ENCODE measurements around the gene UBE2QL1. TPM values are rescaled to one million over a fixed set of nuclear protein-coding genes. Genes with fewer than 3 reads are reported as not detected.

UBE2QL1 gene
- total RNA-seq, 2 donors from 2014 or later = not detected

GRCh38 chr5:6442333-6442732 is 6.3 kb upstream of the UBE2QL1 start:
- no peak overlapping the region for H3K4me3 Mint-ChIP-seq
- ATAC-seq (replicated peaks) = no peak

DNA sequence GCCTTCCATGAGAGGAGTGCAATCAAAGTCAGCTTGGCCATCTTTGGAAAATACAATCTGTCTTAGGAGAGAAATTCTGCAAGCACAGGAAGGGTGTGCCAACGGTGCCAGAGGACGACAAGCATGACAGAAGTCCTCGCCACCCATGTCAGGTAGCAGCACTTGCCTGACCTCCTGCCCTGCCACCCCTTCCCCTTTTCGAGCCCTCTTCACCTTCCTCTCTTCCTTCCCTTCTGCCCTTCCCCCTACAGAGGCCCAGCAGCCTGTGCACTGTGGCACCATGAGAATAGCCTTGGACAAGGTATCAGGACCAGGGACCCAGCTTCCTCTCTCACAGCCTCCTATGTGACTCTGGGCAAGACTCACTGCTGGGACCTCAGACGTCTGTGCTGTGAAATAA is 5.3 kb upstream of the UBE2QL1 start:
- Mint-ChIP-seq H3K4me1 (no peaks in the 10 kb centered on the region), H3K36me3 (ENCODE audit: low read depth) (no peaks in the 10 kb centered on the region), H3K27me3 (peaks cover 38% of the 10 kb centered on the region), H3K9me3 (no peaks in the 10 kb centered on the region), H3K4me3 (no peak overlapping the region), H3K27ac (no peak overlapping the region)
- no peak for ATAC-seq (replicated peaks)

More at GRCh38 chr5:6442333-6442732, 6.3 kb upstream of the UBE2QL1 start:
- peaks cover 42% of the 10 kb centered on the region for H3K27me3 Mint-ChIP-seq
- H3K27ac Mint-ChIP-seq = no peak overlapping the region
- H3K36me3 Mint-ChIP-seq (ENCODE audit: low read depth) = no peaks in the 10 kb centered on the region
- H3K9me3 Mint-ChIP-seq = no peaks in the 10 kb centered on the region
- no peaks in the 10 kb centered on the region for H3K4me1 Mint-ChIP-seq

DNA sequence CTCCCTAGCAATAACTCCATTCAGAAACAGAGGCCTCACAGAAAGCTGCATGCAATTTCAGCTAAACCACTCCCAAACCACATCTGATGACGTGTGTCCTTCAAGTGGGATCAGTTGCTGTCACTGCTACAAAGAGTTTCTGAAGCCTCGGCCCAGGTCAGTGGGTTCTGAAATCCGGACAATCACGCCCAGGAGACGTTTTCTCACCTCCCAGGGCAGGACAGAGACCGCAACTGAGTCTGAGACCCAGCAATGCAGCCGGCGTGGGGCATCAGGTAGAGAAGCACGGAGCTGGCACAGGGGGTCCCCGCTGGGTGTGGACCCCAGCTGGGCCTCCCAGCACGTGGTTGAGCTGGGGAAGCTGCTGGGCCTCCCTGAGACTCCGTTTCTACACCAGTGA is 2.6 kb upstream of the UBE2QL1 start:
- peaks cover 6% of the 10 kb centered on the region for H3K36me3 Mint-ChIP-seq (ENCODE audit: low read depth)

GRCh38 chr5:6446626-6447309 is 1.9 kb upstream of the UBE2QL1 start:
- peaks cover 5% of the 10 kb centered on the region for H3K4me1 Mint-ChIP-seq
- H3K27me3 Mint-ChIP-seq = peaks cover 52% of the 10 kb centered on the region
- ATAC-seq (replicated peaks) = no peak
- peaks cover 6% of the 10 kb centered on the region for H3K36me3 Mint-ChIP-seq (ENCODE audit: low read depth)
- no peak overlapping the region for H3K27ac Mint-ChIP-seq
- H3K9me3 Mint-ChIP-seq = no peaks in the 10 kb centered on the region
- no peak overlapping the region for H3K4me3 Mint-ChIP-seq

More for the DNA sequence above, 2.6 kb upstream of the UBE2QL1 start:
- H3K4me3 Mint-ChIP-seq = no peak overlapping the region
- peaks cover 49% of the 10 kb centered on the region for H3K27me3 Mint-ChIP-seq
- ATAC-seq (replicated peaks) = no peak
- H3K9me3 Mint-ChIP-seq = no peaks in the 10 kb centered on the region
- peaks cover 5% of the 10 kb centered on the region for H3K4me1 Mint-ChIP-seq
- no peak overlapping the region for H3K27ac Mint-ChIP-seq

- Mint-ChIP-seq H3K27me3 (peaks cover 50% of the 10 kb centered on the region), H3K4me1 (peaks cover 5% of the 10 kb centered on the region)
Measured at GRCh38 chr5:6447384-6448140, 1.1 kb upstream of the UBE2QL1 start.

DNA sequence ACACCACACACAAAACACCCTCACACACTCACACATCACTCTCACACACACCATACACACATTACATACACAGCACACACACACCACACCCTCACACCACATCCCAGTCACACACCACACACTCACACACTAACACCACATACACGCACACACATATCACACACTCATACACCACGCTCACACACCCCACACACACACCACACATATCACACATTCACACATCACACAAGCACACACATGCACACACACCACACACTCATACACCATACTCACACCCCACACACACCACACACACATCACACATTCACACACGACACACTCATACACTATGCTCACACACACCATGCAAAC is 543 bp upstream of the UBE2QL1 start:
- peaks cover 6% of the 10 kb centered on the region for H3K36me3 Mint-ChIP-seq (ENCODE audit: low read depth)
- H3K27me3 Mint-ChIP-seq = peaks cover 49% of the 10 kb centered on the region
- ATAC-seq (replicated peaks) = no peak
- no peaks in the 10 kb centered on the region for H3K9me3 Mint-ChIP-seq
- no peak overlapping the region for H3K4me3 Mint-ChIP-seq
- H3K4me1 Mint-ChIP-seq = peaks cover 5% of the 10 kb centered on the region
- H3K27ac Mint-ChIP-seq = no peak overlapping the region

More at GRCh38 chr5:6447384-6448140, 1.1 kb upstream of the UBE2QL1 start:
- no peak for ATAC-seq (replicated peaks)
- Mint-ChIP-seq H3K9me3 (no peaks in the 10 kb centered on the region), H3K36me3 (ENCODE audit: low read depth) (peaks cover 6% of the 10 kb centered on the region), H3K27ac (no peak overlapping the region), H3K4me3 (no peak overlapping the region)

DNA sequence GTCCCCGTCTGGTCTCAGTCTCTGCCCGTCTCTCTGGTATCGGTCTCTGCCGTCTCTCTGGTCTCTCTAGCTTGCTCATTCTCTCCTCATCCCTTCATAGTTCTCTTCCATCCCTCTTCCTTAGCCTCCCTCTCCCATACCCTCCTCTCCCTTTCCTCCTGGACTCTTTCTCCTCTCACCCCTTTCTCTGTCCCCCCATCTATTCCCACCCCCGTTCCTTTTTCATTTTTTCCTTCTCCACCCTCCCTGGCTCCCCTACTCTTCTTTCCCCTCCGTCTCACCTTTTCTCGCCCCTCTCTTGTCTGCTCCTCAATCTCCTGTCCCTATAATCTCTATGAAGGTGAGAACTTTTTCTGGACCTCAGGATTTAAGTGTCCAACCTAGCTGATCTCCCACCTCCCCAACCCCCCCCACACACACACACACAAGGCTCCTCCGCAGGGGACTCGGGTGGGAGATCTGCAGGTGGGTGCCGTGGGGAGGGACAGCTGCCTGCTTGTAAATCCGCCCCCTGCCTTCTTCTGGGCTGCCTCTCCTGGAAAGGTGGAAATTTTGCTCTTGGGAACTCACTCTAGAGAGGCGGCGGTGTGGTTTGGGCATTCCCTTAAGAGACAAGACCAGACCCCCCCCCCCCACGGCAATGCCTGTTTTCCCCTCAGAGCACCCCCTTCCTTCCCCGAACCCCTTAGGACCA is 953 bp downstream of the UBE2QL1 start:
- Mint-ChIP-seq H3K4me3 (peak overlapping the region; percentile 63), H3K27ac (no peak overlapping the region), H3K36me3 (ENCODE audit: low read depth) (peaks cover 6% of the 10 kb centered on the region), H3K4me1 (peaks cover 5% of the 10 kb centered on the region), H3K9me3 (no peaks in the 10 kb centered on the region), H3K27me3 (peaks cover 47% of the 10 kb centered on the region)
- ATAC-seq (replicated peaks) = no peak

DNA sequence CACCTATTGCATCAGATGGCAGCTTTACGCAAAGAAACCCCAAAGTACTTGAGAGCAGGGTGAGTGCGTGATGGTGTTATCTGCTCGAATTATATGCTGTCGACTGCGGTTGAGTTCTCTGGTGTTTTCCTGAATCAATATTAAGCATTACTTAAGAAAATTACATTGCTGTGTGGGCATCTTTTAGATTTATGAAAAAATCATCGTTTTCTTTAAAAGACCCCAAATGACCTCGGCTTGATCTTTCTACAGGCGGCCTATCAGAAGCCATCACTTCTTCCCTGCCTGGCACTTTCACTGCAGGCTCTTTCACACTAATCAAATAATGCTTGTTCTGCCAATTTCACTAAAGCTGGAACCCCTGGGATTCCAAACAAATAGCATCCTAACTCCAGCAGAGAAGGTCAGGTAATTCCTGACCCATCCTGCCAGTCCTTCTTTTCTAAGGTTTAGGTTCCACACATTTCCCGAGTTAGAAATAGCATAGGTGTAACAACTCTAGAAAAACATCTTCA is 1.7 kb downstream of the UBE2QL1 start:
- no peak for ATAC-seq (replicated peaks)
- H3K27me3 Mint-ChIP-seq = peaks cover 49% of the 10 kb centered on the region
- peaks cover 5% of the 10 kb centered on the region for H3K4me1 Mint-ChIP-seq
- no peaks in the 10 kb centered on the region for H3K9me3 Mint-ChIP-seq
- peak overlapping the region; percentile 63 for H3K4me3 Mint-ChIP-seq
- peaks cover 6% of the 10 kb centered on the region for H3K36me3 Mint-ChIP-seq (ENCODE audit: low read depth)
- no peak overlapping the region for H3K27ac Mint-ChIP-seq

GRCh38 chr5:6452622-6453504 is 4.2 kb downstream of the UBE2QL1 start:
- Mint-ChIP-seq H3K36me3 (ENCODE audit: low read depth) (peaks cover 6% of the 10 kb centered on the region), H3K27me3 (peaks cover 62% of the 10 kb centered on the region), H3K4me3 (no peak overlapping the region), H3K27ac (no peak overlapping the region), H3K4me1 (peaks cover 5% of the 10 kb centered on the region), H3K9me3 (no peaks in the 10 kb centered on the region)
- ATAC-seq (replicated peaks) = no peak

- Mint-ChIP-seq H3K4me3 (no peak overlapping the region), H3K27me3 (peaks cover 62% of the 10 kb centered on the region), H3K9me3 (no peaks in the 10 kb centered on the region), H3K4me1 (peaks cover 5% of the 10 kb centered on the region), H3K36me3 (ENCODE audit: low read depth) (peaks cover 5% of the 10 kb centered on the region), H3K27ac (no peak overlapping the region)
- ATAC-seq (replicated peaks) = no peak
Measured at GRCh38 chr5:6453937-6454560, 5.4 kb downstream of the UBE2QL1 start.

DNA sequence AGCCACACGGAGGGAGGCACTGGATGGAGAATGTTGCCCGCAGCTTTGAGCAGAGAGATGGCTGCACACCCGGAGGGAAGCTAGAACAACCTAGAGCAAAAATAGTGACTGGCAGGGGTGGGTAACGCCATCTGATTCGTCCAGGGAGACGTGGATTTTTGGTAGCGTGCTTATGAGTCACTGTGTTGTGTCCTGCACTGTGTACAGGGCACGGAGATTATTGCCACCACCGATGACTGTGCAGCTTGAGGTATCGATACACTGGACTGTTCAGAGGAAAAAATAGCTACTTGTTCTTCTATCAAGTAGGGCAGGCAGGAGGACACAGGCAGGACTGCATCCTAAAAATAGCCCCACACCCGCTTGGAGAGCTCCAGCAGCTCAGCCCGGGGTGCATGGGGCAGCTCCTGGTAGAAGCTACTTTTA is 6.0 kb downstream of the UBE2QL1 start:
- H3K36me3 Mint-ChIP-seq (ENCODE audit: low read depth) = no peaks in the 10 kb centered on the region
- peaks cover 58% of the 10 kb centered on the region for H3K27me3 Mint-ChIP-seq
- no peaks in the 10 kb centered on the region for H3K9me3 Mint-ChIP-seq
- no peak for ATAC-seq (replicated peaks)
- H3K27ac Mint-ChIP-seq = no peak overlapping the region
- H3K4me3 Mint-ChIP-seq = no peak overlapping the region
- H3K4me1 Mint-ChIP-seq = no peaks in the 10 kb centered on the region

DNA sequence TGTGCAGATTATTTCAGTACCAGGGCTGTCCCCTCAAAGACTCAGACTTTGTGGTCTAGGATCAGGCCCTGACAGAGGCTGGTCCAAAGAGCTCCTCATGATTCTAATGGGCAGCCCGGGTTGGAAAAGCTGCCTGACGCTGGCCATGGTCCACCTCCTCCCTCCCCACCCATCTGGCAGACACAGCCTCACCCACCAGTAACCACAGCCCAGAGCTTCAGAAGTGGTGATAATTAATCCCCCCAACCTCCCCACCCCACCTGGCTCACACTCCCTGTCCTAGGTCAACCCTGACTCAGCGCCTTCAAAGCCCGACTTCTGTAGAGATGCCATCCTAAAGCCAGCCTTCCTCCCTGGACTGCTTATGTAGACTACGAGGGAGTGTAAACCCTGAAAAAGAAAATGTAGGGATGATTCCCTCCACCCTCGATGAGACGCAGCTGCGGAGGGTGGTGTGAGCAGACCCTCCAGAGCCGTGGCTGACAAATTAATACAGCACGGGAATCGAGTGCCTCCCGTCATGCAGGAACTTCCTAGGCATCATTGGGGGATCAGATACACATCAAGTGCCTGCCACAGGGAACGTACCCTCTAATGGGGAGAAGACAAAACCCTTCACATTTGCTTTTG is 7.0 kb downstream of the UBE2QL1 start:
- no peak for ATAC-seq (replicated peaks)
- Mint-ChIP-seq H3K9me3 (no peaks in the 10 kb centered on the region), H3K27ac (no peak overlapping the region), H3K36me3 (ENCODE audit: low read depth) (no peaks in the 10 kb centered on the region), H3K4me3 (no peak overlapping the region), H3K27me3 (peaks cover 53% of the 10 kb centered on the region), H3K4me1 (no peaks in the 10 kb centered on the region)

DNA sequence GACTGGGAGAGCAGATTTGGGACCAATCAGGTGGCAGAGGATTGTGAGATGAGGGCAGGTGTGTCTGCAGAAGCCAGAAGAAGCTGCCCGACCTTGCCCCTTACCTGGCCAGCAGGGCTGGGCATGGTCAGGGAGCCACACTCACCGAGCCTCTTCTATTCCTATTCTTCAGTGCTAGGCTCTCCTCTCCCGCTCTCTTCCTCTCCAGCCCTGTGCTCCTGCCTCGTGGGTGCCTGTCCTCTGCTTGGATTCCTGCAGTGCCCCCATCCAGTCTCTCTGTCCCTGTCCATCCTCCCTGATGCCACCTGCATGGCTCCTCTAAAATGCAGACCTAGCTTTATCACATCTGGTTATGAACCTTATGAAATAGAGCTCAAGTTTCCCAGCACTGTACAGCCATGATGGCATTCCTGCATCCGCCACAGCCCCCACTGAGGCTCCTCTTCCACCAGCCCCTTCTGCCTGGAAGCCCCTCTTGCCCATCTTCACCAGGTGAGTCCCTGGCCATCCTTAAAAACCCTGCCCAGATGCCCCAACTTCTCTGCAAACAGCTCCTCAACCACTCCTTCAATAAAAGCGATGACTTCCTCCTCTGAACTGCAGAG is 8.2 kb downstream of the UBE2QL1 start:
- no peak overlapping the region for H3K4me3 Mint-ChIP-seq
- H3K36me3 Mint-ChIP-seq (ENCODE audit: low read depth) = no peaks in the 10 kb centered on the region

More for the DNA sequence above, 8.2 kb downstream of the UBE2QL1 start:
- Mint-ChIP-seq H3K27me3 (peaks cover 48% of the 10 kb centered on the region), H3K9me3 (no peaks in the 10 kb centered on the region), H3K4me1 (no peaks in the 10 kb centered on the region), H3K27ac (no peak overlapping the region)
- no peak for ATAC-seq (replicated peaks)

All from activated T-helper 17 cell treated with anti-CD3 and anti-CD28 coated beads, Interleukin-2, amount 50 U/mL, for 72 hours (primary cell).